Body of pancreas (tissue), 4 donors: Measurements from ENCODE around the gene WDR27. TPM values are rescaled to one million over a fixed set of nuclear protein-coding genes. Genes with fewer than 3 reads are reported as not detected.

ENCODE experiments used
- ATAC-seq: fragments of 150-250 bp; one replicate; pipeline ENCODE4 v1.9.1; 2016
- DNase-seq, 4 donors: peaks; one replicate each; pipeline ENCODE4 v3.0.0-alpha.2; 2019
- H3K27ac ChIP-seq, 4 donors: fragments of 200-600 bp; sonication (generic); 1 replicate in 3 of 4; 2 replicates in 1 of 4; pipeline versions ENCODE4 v1.5.1 to v1.6.1; 2016 to 2019; ENCODE audit warnings: mild to moderate bottlenecking in 1 of 4, mixed read lengths in 1 of 4, moderate library complexity in 1 of 4
- H3K27me3 ChIP-seq, 2 donors: fragments of 200-600 bp; sonication (generic); one replicate each; pipeline ENCODE4 v1.6.0; 2016; ENCODE audit warnings: mild to moderate bottlenecking in 1 of 2
- H3K36me3 ChIP-seq, 2 donors: fragments of 200-600 bp; sonication (generic); replicated peaks in 1 of 2; 2 replicates each; pipeline ENCODE4 v1.5.1; 2016; ENCODE audit warnings: low read depth in 2 of 2; ENCODE audit not compliant: insufficient read depth in 1 of 2
- H3K4me1 ChIP-seq: fragments of 200-600 bp; sonication (generic); one replicate; pipeline ENCODE4 v1.6.0; 2016
- H3K4me3 ChIP-seq, 2 donors: fragments of 200-600 bp; sonication (generic); 1 replicate in 1 of 2; 2 replicates in 1 of 2; pipeline ENCODE4 v1.5.1; 2016 to 2019
- H3K9me3 ChIP-seq, 3 donors: fragments of 200-600 bp; sonication (generic); 1 replicate in 2 of 3; 2 replicates in 1 of 3; pipeline ENCODE4 v1.5.1; 2016
- CTCF ChIP-seq, 7 experiments: fragments of 450-650 bp in 4 of 7; fragments of 200-600 bp in 3 of 7; sonication (generic) in 3 of 7; IDR thresholded peaks; one replicate each; pipeline ENCODE4 v1.5.1; 2016 to 2019; ENCODE audit warnings: antibody characterized with exemption in 7 of 7
- POLR2A ChIP-seq, 3 donors: fragments of 450-650 bp; IDR thresholded peaks; one replicate each; pipeline ENCODE4 v1.6.1; 2016; ENCODE audit warnings: antibody characterized with exemption in 3 of 3, mild to moderate bottlenecking in 2 of 3
- WGBS, 2 donors: methylation state at CpG; one replicate each; pipeline ENCODE4 v1.1.5; 2017; 5-methylcytosine and 5-hydroxymethylcytosine counted together
- intact Hi-C: fragments of 100-400 bp; cut with DNase I; formaldehyde crosslinking; loops from one replicate; pipeline ENCODE4 v1.15.1; 2023
- total RNA-seq, 2 donors: library from RNA; depleted of rRNA; stranded (reverse); fragments of >200 nt; gene quantifications; one replicate each; pipeline ENCODE4 v1.1.0, GENCODE V29; 2016

Gene WDR27
- total RNA-seq, 2 donors from 2014 or later = 38.2 to 38.7 TPM

- ATAC-seq = no peak
- intact Hi-C loops = no loop called here
- H3K4me1 ChIP-seq = no peaks in the 10 kb centered on the region
Measured at GRCh38 chr6:169657284-169657610, 44.6 kb downstream of the WDR27 start.

GRCh38 chr6:169656546-169657283 is 45.1 kb downstream of the WDR27 start:
- TF ChIP-seq CTCF (IDR thresholded peaks at IDR 0.05) (no peak), POLR2A (IDR thresholded peaks at IDR 0.05) (no peak)
- intact Hi-C loops = no loop called here
- no peak overlapping the region for H3K27ac ChIP-seq
- H3K9me3 ChIP-seq = no peaks in the 10 kb centered on the region
- H3K4me1 ChIP-seq = no peaks in the 10 kb centered on the region
- DNase-seq = no peak
- WGBS, 2 donors = 92 to 94% methylated on average over 23 of the region's 23 CpGs
- no peaks in the 10 kb centered on the region for H3K27me3 ChIP-seq
- H3K4me3 ChIP-seq = no peak overlapping the region
- no peak for ATAC-seq
- peaks cover 0 to 3% of the 10 kb centered on the region in 2 donors for H3K36me3 ChIP-seq

More at GRCh38 chr6:169657284-169657610, 44.6 kb downstream of the WDR27 start:
- 79 to 99% methylated on average over 10 to 12 of the region's 13 CpGs for WGBS, 2 donors
- no peaks in the 10 kb centered on the region for H3K27me3 ChIP-seq
- DNase-seq = no peak
- TF ChIP-seq POLR2A (IDR thresholded peaks at IDR 0.05) = no peak
- TF ChIP-seq CTCF (IDR thresholded peaks at IDR 0.05) = no peak
- no peak overlapping the region for H3K27ac ChIP-seq
- H3K9me3 ChIP-seq = no peaks in the 10 kb centered on the region
- peaks cover 0 to 3% of the 10 kb centered on the region in 2 donors for H3K36me3 ChIP-seq
- no peak overlapping the region for H3K4me3 ChIP-seq

GRCh38 chr6:169654598-169655391 is 47.0 kb downstream of the WDR27 start:
- DNase-seq = peak; percentile 73 to 84 (median 78)
- peak in 2 of 3 donors; percentile 49 to 61 for TF ChIP-seq POLR2A (IDR thresholded peaks at IDR 0.05)
- TF ChIP-seq CTCF (IDR thresholded peaks at IDR 0.05) = peak in 3 of 7 experiments; percentile 19 to 39 (median 37)
- ATAC-seq = peak; percentile 94

GRCh38 chr6:169653691-169654090 is 48.1 kb downstream of the WDR27 start:
- peak overlapping the region in 3 of 4 donors; percentile 31 to 81 (median 67) for H3K27ac ChIP-seq
- WGBS, 2 donors = 48 to 60% methylated on average over 6 of the region's 6 CpGs
- no peak for TF ChIP-seq POLR2A (IDR thresholded peaks at IDR 0.05)
- TF ChIP-seq CTCF (IDR thresholded peaks at IDR 0.05) = no peak
- no peak for DNase-seq
- no peaks in the 10 kb centered on the region for H3K9me3 ChIP-seq
- no peaks in the 10 kb centered on the region for H3K27me3 ChIP-seq
- no peak for ATAC-seq
- H3K4me1 ChIP-seq = no peaks in the 10 kb centered on the region
- intact Hi-C loops = no loop called here
- no peak overlapping the region for H3K4me3 ChIP-seq
- no peaks in the 10 kb centered on the region for H3K36me3 ChIP-seq

More at GRCh38 chr6:169654598-169655391, 47.0 kb downstream of the WDR27 start:
- Histone ChIP-seq H3K36me3 (peaks cover 0 to 3% of the 10 kb centered on the region in 2 donors), H3K9me3 (no peaks in the 10 kb centered on the region), H3K4me3 (peak overlapping the region in 1 of 2 donors; percentile 10), H3K4me1 (no peaks in the 10 kb centered on the region), H3K27ac (peak overlapping the region in 3 of 4 donors; percentile 67 to 81 (median 75)), H3K27me3 (no peaks in the 10 kb centered on the region)
- intact Hi-C loops = no loop called here
- 33 to 64% methylated on average over 46 of the region's 46 CpGs for WGBS, 2 donors
